Measurements from ENCODE around the gene SLX4IP. TPM values are rescaled to one million over a fixed set of nuclear protein-coding genes. Genes with fewer than 3 reads are reported as not detected.
A peak's percentile ranks its signal among the peaks of the same experiment; 100 is the strongest.

SLX4IP gene
- total and polyA plus RNA-seq, 2 of the 13 experiments (the other 11 are each of a cell fraction or from before 2014, with no cell fraction given) = 3.6 to 7.3 TPM

- TF ChIP-seq ZBTB38 (CRISPR knock-in tag; IDR thresholded peaks at IDR 0.05) (peak; percentile 38; the same call in 1 of the 2 replicates), ELF3 (CRISPR knock-in tag; IDR thresholded peaks at IDR 0.05) (peak; percentile 90), RBM39 (IDR thresholded peaks at IDR 0.05; ENCODE audit: low read depth, low read length, poor library complexity, severe bottlenecking) (no peak), ZNF496 (CRISPR knock-in tag; IDR thresholded peaks at IDR 0.05; ENCODE audit: insufficient replicate concordance) (no peak), MYC (CRISPR knock-in tag; IDR thresholded peaks at IDR 0.05; ENCODE audit: borderline replicate concordance) (peak; percentile 44), ZNF614 (CRISPR knock-in tag; IDR thresholded peaks at IDR 0.05; ENCODE audit: borderline replicate concordance) (peak; percentile 79), GTF2F1 (IDR thresholded peaks at IDR 0.05; ENCODE audit: low read length) (peak; percentile 85), IKZF1 (IDR thresholded peaks at IDR 0.05) (no peak), PCBP2 (optimal IDR thresholded peaks at IDR 0.05; ENCODE audit: low read depth, low read length, poor library complexity, severe bottlenecking) (peak; percentile 83), JARID2 (CRISPR knock-in tag; IDR thresholded peaks at IDR 0.05; ENCODE audit: insufficient replicate concordance) (no peak), ZC3H4 (CRISPR knock-in tag; IDR thresholded peaks at IDR 0.05; ENCODE audit: borderline replicate concordance) (no peak), ZNF256 (CRISPR knock-in tag; conservative IDR thresholded peaks at IDR 0.05) (peak; percentile 58; the same call in 1 of the 2 replicates), GMEB2 (CRISPR knock-in tag; IDR thresholded peaks at IDR 0.05; ENCODE audit: low read depth) (peak; percentile 55), BHLHE40 (IDR thresholded peaks at IDR 0.05; ENCODE audit: low read length) (0 out of 2 replicates have a peak, but pooled peaks have one; percentile 47), ARID3A (IDR thresholded peaks at IDR 0.05; ENCODE audit: low read depth, low read length) (peak; percentile 62; the same call in 1 of the 2 replicates), RORA (CRISPR knock-in tag; IDR thresholded peaks at IDR 0.05) (no peak), ZNF280B (CRISPR knock-in tag; IDR thresholded peaks at IDR 0.05; ENCODE audit: borderline replicate concordance) (peak; percentile 75; the same call in 1 of the 2 replicates)
- TF ChIP-seq, protein P1, sequence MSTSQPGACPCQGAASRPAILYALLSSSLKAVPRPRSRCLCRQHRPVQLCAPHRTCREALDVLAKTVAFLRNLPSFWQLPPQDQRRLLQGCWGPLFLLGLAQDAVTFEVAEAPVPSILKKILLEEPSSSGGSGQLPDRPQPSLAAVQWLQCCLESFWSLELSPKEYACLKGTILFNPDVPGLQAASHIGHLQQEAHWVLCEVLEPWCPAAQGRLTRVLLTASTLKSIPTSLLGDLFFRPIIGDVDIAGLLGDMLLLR (CRISPR knock-in tag; IDR thresholded peaks at IDR 0.05) = peak; percentile 95
- TF ChIP-seq, protein P2, sequence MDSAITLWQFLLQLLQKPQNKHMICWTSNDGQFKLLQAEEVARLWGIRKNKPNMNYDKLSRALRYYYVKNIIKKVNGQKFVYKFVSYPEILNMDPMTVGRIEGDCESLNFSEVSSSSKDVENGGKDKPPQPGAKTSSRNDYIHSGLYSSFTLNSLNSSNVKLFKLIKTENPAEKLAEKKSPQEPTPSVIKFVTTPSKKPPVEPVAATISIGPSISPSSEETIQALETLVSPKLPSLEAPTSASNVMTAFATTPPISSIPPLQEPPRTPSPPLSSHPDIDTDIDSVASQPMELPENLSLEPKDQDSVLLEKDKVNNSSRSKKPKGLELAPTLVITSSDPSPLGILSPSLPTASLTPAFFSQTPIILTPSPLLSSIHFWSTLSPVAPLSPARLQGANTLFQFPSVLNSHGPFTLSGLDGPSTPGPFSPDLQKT (CRISPR knock-in tag; IDR thresholded peaks at IDR 0.05; ENCODE audit: borderline replicate concordance) = peak; percentile 22; the same call in 1 of the 2 replicates
- TF ChIP-seq, protein P3, sequence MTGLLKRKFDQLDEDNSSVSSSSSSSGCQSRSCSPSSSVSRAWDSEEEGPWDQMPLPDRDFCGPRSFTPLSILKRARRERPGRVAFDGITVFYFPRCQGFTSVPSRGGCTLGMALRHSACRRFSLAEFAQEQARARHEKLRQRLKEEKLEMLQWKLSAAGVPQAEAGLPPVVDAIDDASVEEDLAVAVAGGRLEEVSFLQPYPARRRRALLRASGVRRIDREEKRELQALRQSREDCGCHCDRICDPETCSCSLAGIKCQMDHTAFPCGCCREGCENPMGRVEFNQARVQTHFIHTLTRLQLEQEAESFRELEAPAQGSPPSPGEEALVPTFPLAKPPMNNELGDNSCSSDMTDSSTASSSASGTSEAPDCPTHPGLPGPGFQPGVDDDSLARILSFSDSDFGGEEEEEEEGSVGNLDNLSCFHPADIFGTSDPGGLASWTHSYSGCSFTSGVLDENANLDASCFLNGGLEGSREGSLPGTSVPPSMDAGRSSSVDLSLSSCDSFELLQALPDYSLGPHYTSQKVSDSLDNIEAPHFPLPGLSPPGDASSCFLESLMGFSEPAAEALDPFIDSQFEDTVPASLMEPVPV (CRISPR knock-in tag; IDR thresholded peaks at IDR 0.05) = peak; percentile 1
These were observed 239.0 kb downstream of the SLX4IP start, which contains the start of gene JAG1 (continued) for GRCh38 chr20:10673842-10674683.
